GM12865 (cell line): ENCODE results near the gene AIF1.

Experiments used
- DNase-seq: peaks from one replicate; pipeline ENCODE4 v3.0.0; 2010; ENCODE audit warnings: low read depth
- H3K4me3 ChIP-seq: 2 replicates; pipeline ENCODE4 v1.5.1; 2011; ENCODE audit warnings: mild to moderate bottlenecking, low read depth, low read length, control low read depth
- CTCF ChIP-seq: IDR thresholded peaks from 2 replicates; pipeline ENCODE4 v1.5.1; 2011; ENCODE audit warnings: low read length, control low read depth, low read depth, inconsistent platforms; ENCODE audit not compliant: insufficient read depth; ENCODE audit errors: missing control alignments

AIF1 gene

GRCh38 chr6:31636698-31637596, 21.9 kb downstream of the AIF1 start:
- no peak for DNase-seq
- TF ChIP-seq CTCF, result no peak
- no peak overlapping the region for H3K4me3 ChIP-seq

DNA sequence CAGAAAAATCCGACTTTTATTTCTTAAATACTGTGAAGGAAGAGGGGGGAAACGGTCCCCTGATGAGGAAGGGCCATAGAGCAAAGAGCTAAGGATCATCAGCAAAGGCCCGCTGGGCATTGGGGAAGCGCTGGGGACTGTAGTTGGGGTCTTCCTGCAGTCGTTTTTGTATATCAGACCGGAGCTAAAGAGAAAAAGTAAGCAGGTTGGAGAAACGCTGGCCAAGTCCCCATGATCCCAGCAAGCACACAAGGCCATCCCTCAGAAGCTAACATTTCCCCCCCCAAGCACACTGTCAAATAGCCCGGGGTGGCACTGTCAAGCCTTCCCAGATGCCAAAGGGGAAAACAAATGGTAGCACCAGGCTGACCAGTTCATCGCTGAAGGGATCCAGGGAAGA, 24.0 kb downstream of the AIF1 start:
- no peak overlapping the region for H3K4me3 ChIP-seq
- DNase-seq, result no peak
- TF ChIP-seq CTCF, result no peak

DNA sequence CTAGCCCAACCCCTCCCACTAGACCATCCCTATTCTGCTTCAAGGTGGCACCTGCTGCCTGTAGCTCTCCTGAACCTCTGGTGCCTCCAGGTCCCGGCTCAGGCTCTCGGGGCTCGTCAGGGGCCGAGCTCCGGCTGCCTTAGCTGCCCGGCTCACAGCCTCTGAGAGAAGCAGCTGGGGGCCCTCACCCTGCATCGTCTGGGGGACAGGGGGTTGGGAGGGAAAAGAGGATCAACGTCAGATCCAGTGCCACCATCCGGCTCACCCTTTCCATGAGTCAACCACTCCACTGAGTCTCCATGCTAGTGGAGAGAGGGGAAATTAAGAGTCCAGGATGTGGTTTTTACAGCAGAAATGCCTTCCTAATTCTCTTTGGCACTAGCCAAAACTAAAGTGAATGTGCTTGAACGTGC, 24.4 kb downstream of the AIF1 start:
- H3K4me3 ChIP-seq, result no peak overlapping the region
- DNase-seq, result no peak
- no peak for TF ChIP-seq CTCF

DNA sequence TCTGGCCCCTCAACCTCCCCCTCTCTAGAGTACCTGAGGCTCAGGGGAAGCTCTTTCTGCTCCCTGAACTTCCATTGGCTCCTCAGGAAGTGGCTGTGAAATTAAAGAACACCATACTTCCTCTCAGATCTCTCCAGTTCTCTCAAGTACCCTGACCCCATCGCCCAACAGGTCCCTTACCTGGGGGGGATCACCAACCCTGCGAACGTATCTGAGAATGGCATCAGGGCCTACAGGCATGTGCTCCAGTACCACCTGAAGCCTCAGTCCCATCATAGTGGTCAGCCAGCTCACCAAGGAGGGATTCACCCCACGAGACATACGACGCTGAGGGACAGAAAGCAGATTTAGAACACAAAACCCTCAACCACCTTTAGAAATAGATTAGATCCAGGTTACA, 25.6 kb downstream of the AIF1 start:
- no peak for DNase-seq
- H3K4me3 ChIP-seq, result no peak overlapping the region
- no peak for TF ChIP-seq CTCF

DNA sequence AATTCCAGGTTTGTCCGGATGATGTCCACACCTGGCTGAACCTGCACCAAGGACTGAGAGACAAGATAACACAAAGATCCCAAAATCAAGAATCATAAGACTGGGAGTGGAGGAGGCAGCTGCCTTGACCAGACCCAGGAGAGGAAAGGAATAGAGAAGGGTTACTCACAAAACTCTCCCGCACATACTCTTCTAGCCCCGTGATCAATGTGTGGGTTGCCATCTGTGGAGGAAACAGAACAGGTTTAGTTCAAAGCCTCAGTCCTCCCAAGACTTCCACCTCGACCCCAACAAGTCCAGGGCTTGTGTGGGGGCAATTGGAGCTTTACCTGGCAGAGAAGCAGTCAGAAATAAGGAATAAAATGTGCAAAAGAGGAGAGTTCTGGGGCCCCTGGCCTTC, 26.3 kb downstream of the AIF1 start:
- no peak for DNase-seq
- no peak overlapping the region for H3K4me3 ChIP-seq
- no peak for TF ChIP-seq CTCF

GRCh38 chr6:31642798-31643570, 27.9 kb downstream of the AIF1 start:
- no peak for DNase-seq
- H3K4me3 ChIP-seq, result no peak overlapping the region
- TF ChIP-seq CTCF, result no peak
